Ovary (tissue), 3 donors: ENCODE data around the gene ZMIZ1.

Source experiments
- CTCF ChIP-seq, 3 donors: fragments of 450-650 bp in 2 of 3; fragments of 200-600 bp in 1 of 3; IDR thresholded peaks; one replicate each; pipeline versions ENCODE4 v1.5.1 to v1.8.0; 2016 to 2022; ENCODE audit warnings: antibody characterized with exemption in 3 of 3, mild to moderate bottlenecking in 1 of 3
- EP300 ChIP-seq: sonication (generic); formaldehyde crosslinking; IDR thresholded peaks from one replicate; pipeline ENCODE4 v1.6.1; 2017; ENCODE audit warnings: antibody characterized with exemption
- POLR2A ChIP-seq: fragments of 450-650 bp; IDR thresholded peaks from one replicate; pipeline ENCODE4 v1.6.1; 2017; ENCODE audit warnings: antibody characterized with exemption, mild to moderate bottlenecking, moderate library complexity
- donor health status: DM: no; HTN: no; CAD: no.

- no peak for TF ChIP-seq CTCF (IDR thresholded peaks at IDR 0.05)
- TF ChIP-seq POLR2A = no peak
- no peak for TF ChIP-seq EP300
Observed at GRCh38 chr10:79328147-79328701, 259.5 kb downstream of the ZMIZ1 start.
